Measurements from ENCODE around the gene POLR1E. TPM values are rescaled to one million over a fixed set of nuclear protein-coding genes. Genes with fewer than 3 reads are reported as not detected.

POLR1E gene
- total and polyA plus RNA-seq, 2 of the 8 experiments (the other 6 are each of a cell fraction or from before 2014, with no cell fraction given) = 16.0 to 40.0 TPM

DNA sequence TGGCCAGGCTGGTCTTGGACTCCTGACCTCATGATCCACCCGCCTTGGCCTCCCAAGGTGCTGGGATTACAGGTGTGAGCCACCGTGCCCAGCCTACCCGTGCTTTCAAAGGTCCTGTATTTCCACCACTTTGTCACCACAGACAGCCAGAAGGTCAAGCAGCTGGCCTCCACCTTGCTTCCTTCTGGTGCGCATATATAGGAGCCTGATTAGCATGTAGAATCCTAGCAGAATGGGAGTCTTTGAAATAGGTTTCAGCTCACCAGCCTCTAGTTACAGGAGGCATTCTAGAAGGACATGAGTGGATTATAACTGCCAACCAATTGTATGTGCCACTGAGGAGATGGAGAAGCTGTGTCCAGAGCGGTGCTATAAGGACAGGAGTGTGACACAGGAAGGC, 18.9 kb downstream of the POLR1E start:
- POLR2A ChIA-PET (ENCODE audit: partially characterized antibody) = interaction anchor here (1.1 to 3.5 kb wide), 4 partner anchors 8 to 38 kb away, joined by 3 to 15 read pairs (median 4); partner anchors contain the start of gene POLR1E
- H3K79me2 ChIP-seq (ENCODE audit: control insufficient read depth in 1 of 2, insufficient read depth in 2 of 2, low read length in 2 of 2) = no peaks in the 10 kb centered on the region
- no peak overlapping the region for H2BK12ac ChIP-seq (ENCODE audit: low read depth, low read length)
- no peak overlapping the region for H3K56ac ChIP-seq (replicated peaks; ENCODE audit: insufficient read length, low read depth, low read length)
- no peak overlapping the region for H2AFZ ChIP-seq (ENCODE audit: low read length)
- H3K4me3 ChIP-seq (ENCODE audit: extremely low read depth in 1 of 4, insufficient read depth in 2 of 4, low read depth in 3 of 4, low read length in 4 of 4) = no peak overlapping the region
- H3K36me3 ChIP-seq (ENCODE audit: control insufficient read depth in 2 of 4, insufficient read depth in 4 of 4, low read length in 3 of 4) = peaks cover 11 to 52% (median 38%) of the 10 kb centered on the region in 4 experiments
- no peak overlapping the region for H4K8ac ChIP-seq (ENCODE audit: extremely low read depth, insufficient read depth, low read length)
- no peak overlapping the region for H2BK5ac ChIP-seq (ENCODE audit: low read depth, low read length)
- no peak overlapping the region for H2BK15ac ChIP-seq (ENCODE audit: low read length)
- no peak overlapping the region for H2BK20ac ChIP-seq (ENCODE audit: low read length)
- no peak for FAIRE-seq
- WGBS, 2 experiments (ENCODE audit: extremely low coverage in 1 of 2, insufficient coverage in 1 of 2, insufficient read length in 1 of 2, insufficient replicate concordance in 2 of 2, low coverage in 1 of 2, low lambda C conversion rate in 2 of 2, missing lambda C conversion rate in 1 of 2) = 88% methylated on average over 5 of the region's 5 CpGs; no CpG with 5 or more reads in 1 of the 2 experiments
- no peak overlapping the region for H3K23ac ChIP-seq (ENCODE audit: insufficient read length)
- H3K14ac ChIP-seq (ENCODE audit: insufficient read length) = no peak overlapping the region
- DNase-seq (ENCODE audit: low read depth in 1 of 2, low spot score in 2 of 2) = no peak
- no peaks in the 10 kb centered on the region for H3K27me3 ChIP-seq (replicated peaks in 1 of 4; ENCODE audit: control insufficient read depth in 3 of 4, extremely low read depth in 1 of 4, insufficient read depth in 3 of 4, low read length in 3 of 4)
- H3K18ac ChIP-seq (ENCODE audit: extremely low read depth, low read length) = no peak overlapping the region
- no peak overlapping the region for H2AK5ac ChIP-seq (ENCODE audit: low read depth, low read length)
- no peak overlapping the region for H3K4ac ChIP-seq (replicated peaks; ENCODE audit: insufficient read length, low read depth, low read length)
- no peaks in the 10 kb centered on the region; the same call in 1 of the 2 replicates for H3K79me1 ChIP-seq (ENCODE audit: low read depth, low read length)
- H4K91ac ChIP-seq (replicated peaks; ENCODE audit: insufficient read length, low read length) = no peak overlapping the region
- no peaks in the 10 kb centered on the region for H3K4me1 ChIP-seq (replicated peaks in 1 of 4; ENCODE audit: control insufficient read depth in 3 of 4, insufficient read depth in 4 of 4, low read length in 3 of 4)
- H3K4me2 ChIP-seq (ENCODE audit: insufficient read depth in 1 of 2, low read depth in 2 of 2, low read length in 2 of 2) = no peak overlapping the region
- H4K5ac ChIP-seq (ENCODE audit: insufficient read length, low read depth, low read length) = no peak overlapping the region
- H3K27ac ChIP-seq (ENCODE audit: low read depth, low read length) = no peak overlapping the region
- H4K20me1 ChIP-seq (replicated peaks in 1 of 2; ENCODE audit: control insufficient read depth in 1 of 2, insufficient read depth in 2 of 2, low read length in 2 of 2) = peaks cover 6 to 9% of the 10 kb centered on the region in 2 experiments
- no peak overlapping the region for H2BK120ac ChIP-seq (replicated peaks; ENCODE audit: low read depth, low read length)
- H3K9me3 ChIP-seq (ENCODE audit: insufficient read depth in 2 of 2, low read depth in 1 of 2, low read length in 1 of 2) = no peaks in the 10 kb centered on the region
- CTCF ChIA-PET (ENCODE audit: partially characterized antibody) = no interaction called here
- no peaks in the 10 kb centered on the region for H3K23me2 ChIP-seq (ENCODE audit: low read depth, low read length)
- no peak overlapping the region for H3K9ac ChIP-seq (replicated peaks in 1 of 4; ENCODE audit: extremely low read depth in 1 of 4, low read depth in 3 of 4, low read length in 3 of 4)
- TF ChIP-seq SRF (IDR thresholded peaks at IDR 0.05; ENCODE audit: low read depth, low read length) (no peak), YY1 (IDR thresholded peaks at IDR 0.05; ENCODE audit: low read depth, low read length) (no peak), ASH2L (IDR thresholded peaks at IDR 0.05; ENCODE audit: low read length) (no peak), CBX8 (IDR thresholded peaks at IDR 0.05; ENCODE audit: borderline replicate concordance, low read depth, low read length) (no peak), CHD2 (IDR thresholded peaks at IDR 0.05; ENCODE audit: low read length) (no peak), JUN (IDR thresholded peaks at IDR 0.05; ENCODE audit: low read depth, low read length) (no peak), HDAC2 (IDR thresholded peaks at IDR 0.05; ENCODE audit: borderline replicate concordance in 1 of 2, low read depth in 2 of 2, low read length in 2 of 2) (no peak), NANOG (IDR thresholded peaks at IDR 0.05; ENCODE audit: insufficient read depth, low read depth, low read length, poor library complexity, severe bottlenecking) (no peak), POLR2AphosphoS5 (IDR thresholded peaks at IDR 0.05; ENCODE audit: low read depth, low read length) (no peak), RBBP5 (IDR thresholded peaks at IDR 0.05; ENCODE audit: borderline replicate concordance, low read depth, low read length) (no peak)
- TF ChIP-seq, protein P1, sequence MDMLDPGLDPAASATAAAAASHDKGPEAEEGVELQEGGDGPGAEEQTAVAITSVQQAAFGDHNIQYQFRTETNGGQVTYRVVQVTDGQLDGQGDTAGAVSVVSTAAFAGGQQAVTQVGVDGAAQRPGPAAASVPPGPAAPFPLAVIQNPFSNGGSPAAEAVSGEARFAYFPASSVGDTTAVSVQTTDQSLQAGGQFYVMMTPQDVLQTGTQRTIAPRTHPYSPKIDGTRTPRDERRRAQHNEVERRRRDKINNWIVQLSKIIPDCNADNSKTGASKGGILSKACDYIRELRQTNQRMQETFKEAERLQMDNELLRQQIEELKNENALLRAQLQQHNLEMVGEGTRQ (IDR thresholded peaks at IDR 0.05; ENCODE audit: low read length) = no peak
- TF ChIP-seq, protein P2, sequence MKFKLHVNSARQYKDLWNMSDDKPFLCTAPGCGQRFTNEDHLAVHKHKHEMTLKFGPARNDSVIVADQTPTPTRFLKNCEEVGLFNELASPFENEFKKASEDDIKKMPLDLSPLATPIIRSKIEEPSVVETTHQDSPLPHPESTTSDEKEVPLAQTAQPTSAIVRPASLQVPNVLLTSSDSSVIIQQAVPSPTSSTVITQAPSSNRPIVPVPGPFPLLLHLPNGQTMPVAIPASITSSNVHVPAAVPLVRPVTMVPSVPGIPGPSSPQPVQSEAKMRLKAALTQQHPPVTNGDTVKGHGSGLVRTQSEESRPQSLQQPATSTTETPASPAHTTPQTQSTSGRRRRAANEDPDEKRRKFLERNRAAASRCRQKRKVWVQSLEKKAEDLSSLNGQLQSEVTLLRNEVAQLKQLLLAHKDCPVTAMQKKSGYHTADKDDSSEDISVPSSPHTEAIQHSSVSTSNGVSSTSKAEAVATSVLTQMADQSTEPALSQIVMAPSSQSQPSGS (IDR thresholded peaks at IDR 0.05; ENCODE audit: low read length) = no peak

All from H1 (cell line).